GM12878 (cell line): ENCODE results near the gene ACD. TPM values are rescaled to one million over a fixed set of nuclear protein-coding genes. Genes with fewer than 3 reads are reported as not detected.
A peak's percentile ranks its signal among the peaks of the same experiment; 100 is the strongest.

ENCODE experiments used
- ATAC-seq: fragments of 200-7000 bp; cut with Tn5 transposase; 3 replicates; pipeline ENCODE4 v1.9.1; 2020; ENCODE audit warnings: mild to moderate bottlenecking, moderate library complexity
- BruUV-seq: library from RNA; stranded (reverse); fragments of 400-500 nt; replicated peaks from 2 replicates; lab custom pipeline; 2021; lab: Mats Ljungman, UMichigan
- CTCF ChIA-PET: fragments of 300-600 bp; sonication (Branson Sonifier 250); formaldehyde crosslinking; extraction: SDS; loops from one replicate; lab custom pipeline; 2021; ENCODE audit warnings: inconsistent platforms; lab: Yijun Ruan, JAX
- POLR2A ChIA-PET: fragments of 350-600 bp; formaldehyde crosslinking; extraction: SDS; loops from one replicate; lab custom pipeline; 2021; ENCODE audit warnings: inconsistent platforms; lab: Charles Lee
- RAD21 ChIA-PET: fragments of 300-600 bp; sonication (Branson Sonifier 250); formaldehyde crosslinking; loops from one replicate; lab custom pipeline; 2023; ENCODE audit warnings: antibody characterized with exemption; ENCODE audit not compliant: unreplicated experiment; lab: Charles Lee
- SMC1A ChIA-PET: fragments of 300-600 bp; sonication (Branson Sonifier 250); formaldehyde crosslinking; loops from one replicate; lab custom pipeline; 2023; ENCODE audit not compliant: unreplicated experiment, uncharacterized antibody; lab: Charles Lee
- DNase-seq: peaks from one replicate; pipeline ENCODE4 v3.0.0-alpha.2; 2011; ENCODE audit warnings: low read depth, low spot score
- FAIRE-seq: peaks from 3 replicates; lab custom pipeline; 2011; peaks lifted over from hg19 to GRCh38; lab: Jason Lieb, UNC
- H2AFZ ChIP-seq: 2 replicates; pipeline ENCODE4 v1.6.0; 2011; ENCODE audit warnings: low read depth, low read length, control low read depth; ENCODE audit not compliant: control insufficient read depth
- H3K27ac ChIP-seq: 2 replicates; pipeline ENCODE4 v1.5.1; 2011; ENCODE audit warnings: control low read depth; ENCODE audit not compliant: control insufficient read depth, insufficient read depth
- H3K27me3 ChIP-seq, 2 experiments: replicated peaks in 1 of 2; 2 replicates each; pipeline versions ENCODE4 v1.6.0 to v1.6.1; 2011; ENCODE audit warnings: low read length in 1 of 2; ENCODE audit not compliant: control insufficient read depth in 2 of 2, insufficient read depth in 2 of 2
- H3K36me3 ChIP-seq, 2 experiments: 2 replicates each; pipeline ENCODE4 v1.5.1; 2011; ENCODE audit warnings: low read length in 1 of 2; ENCODE audit not compliant: control insufficient read depth in 2 of 2, insufficient read depth in 2 of 2
- H3K4me1 ChIP-seq: 2 replicates; pipeline ENCODE4 v1.6.1; 2011; ENCODE audit warnings: mild to moderate bottlenecking, low read length, moderate library complexity, mixed read lengths; ENCODE audit not compliant: control insufficient read depth, insufficient read depth
- H3K4me2 ChIP-seq: 2 replicates; pipeline ENCODE4 v1.6.0; 2011; ENCODE audit warnings: control low read depth; ENCODE audit not compliant: control insufficient read depth, insufficient read depth
- H3K4me3 ChIP-seq: fragments of 200-600 bp; sonication (generic); 2 replicates; pipeline ENCODE4 v1.5.1; 2016
- H3K79me2 ChIP-seq: 2 replicates; pipeline ENCODE4 v1.6.0; 2011; ENCODE audit warnings: low read length; ENCODE audit not compliant: control insufficient read depth, insufficient read depth
- H3K9ac ChIP-seq: 2 replicates; pipeline ENCODE4 v1.8.0; 2011; ENCODE audit warnings: low read length, control low read depth, mixed read lengths; ENCODE audit not compliant: control insufficient read depth, insufficient read depth
- H3K9me3 ChIP-seq: replicated peaks from 3 replicates; pipeline ENCODE4 v1.5.1; 2011; ENCODE audit warnings: mild to moderate bottlenecking, low read length; ENCODE audit not compliant: control insufficient read depth, insufficient read depth
- H4K20me1 ChIP-seq: 2 replicates; pipeline ENCODE4 v1.6.0; 2011; ENCODE audit not compliant: control insufficient read depth, insufficient read depth
- ASH2L ChIP-seq: fragments of 300-600, 200-600 bp; sonication (generic); IDR thresholded peaks from 2 replicates; pipeline ENCODE4 v1.6.1; 2017; ENCODE audit warnings: low read depth, mild to moderate bottlenecking, borderline replicate concordance
- BHLHE40 ChIP-seq, 2 experiments: fragments of 450-650 bp in 1 of 2; IDR thresholded peaks; 2 replicates each; pipeline ENCODE4 v1.6.1; 2011 to 2017; ENCODE audit warnings: low read depth in 2 of 2, borderline replicate concordance in 1 of 2, improper control_type of control experiment in 1 of 2, low read length in 1 of 2, mild to moderate bottlenecking in 1 of 2
- BMI1 ChIP-seq: fragments of 450-650 bp; IDR thresholded peaks from 2 replicates; pipeline ENCODE4 v1.6.1; 2016; ENCODE audit warnings: mild to moderate bottlenecking, moderate library complexity, borderline replicate concordance
- ESRRA ChIP-seq: IDR thresholded peaks from 2 replicates; pipeline ENCODE4 v1.6.1; 2012; ENCODE audit warnings: mild to moderate bottlenecking, low read length, improper control_type of control experiment
- ETV6 ChIP-seq, 2 experiments: fragments of 450-650 bp in 1 of 2; IDR thresholded peaks in 1 of 2; conservative IDR thresholded peaks in 1 of 2; 2 replicates each; pipeline ENCODE4 v1.6.1; 2014; ENCODE audit warnings: antibody characterized with exemption in 1 of 2, borderline replicate concordance in 1 of 2, low read depth in 1 of 2, mild to moderate bottlenecking in 1 of 2, moderate library complexity in 1 of 2
- FOXK2 ChIP-seq: fragments of 450-650 bp; IDR thresholded peaks from 2 replicates; pipeline ENCODE4 v1.6.1; 2017; ENCODE audit warnings: mild to moderate bottlenecking, moderate library complexity
- SIN3A ChIP-seq: IDR thresholded peaks from 2 replicates; pipeline ENCODE4 v1.6.1; 2012; ENCODE audit warnings: low read depth, low read length, improper control_type of control experiment
- SREBF2 ChIP-seq: IDR thresholded peaks from 2 replicates; pipeline ENCODE4 v1.6.1; 2012; ENCODE audit warnings: mild to moderate bottlenecking, low read length
- TCF12 ChIP-seq: IDR thresholded peaks from 2 replicates; pipeline ENCODE4 v1.6.1; 2011; ENCODE audit warnings: low read depth, mild to moderate bottlenecking, low read length
- YY1 ChIP-seq: IDR thresholded peaks from 2 replicates; pipeline ENCODE4 v1.6.1; 2011; ENCODE audit warnings: low read depth, mild to moderate bottlenecking, low read length
- ZNF384 ChIP-seq: IDR thresholded peaks from 2 replicates; pipeline ENCODE4 v1.6.1; 2012; ENCODE audit warnings: low read depth, mild to moderate bottlenecking, low read length, improper control_type of control experiment, borderline replicate concordance
- ZSCAN29 ChIP-seq: fragments of 450-650 bp; IDR thresholded peaks from 2 replicates; pipeline ENCODE4 v1.6.1; 2017; ENCODE audit warnings: mild to moderate bottlenecking, moderate library complexity
- WGBS: methylation state at CpG from one replicate; pipeline ENCODE4 v1.1.6; 2016; ENCODE audit warnings: low lambda C conversion rate; ENCODE audit not compliant: insufficient replicate concordance, insufficient coverage; ENCODE audit errors: missing lambda C conversion rate; 5-methylcytosine and 5-hydroxymethylcytosine counted together
- in situ Hi-C: fragments of 300-500 bp; cut with MboI; formaldehyde crosslinking; loops from 9 replicates; pipeline ENCODE4 v1.14.3; 2018; ENCODE audit warnings: mixed read lengths
- intact Hi-C: fragments of 100-400 bp; cut with micrococcal nuclease; formaldehyde crosslinking; loops from one replicate; pipeline ENCODE4 v1.14.2; 2022; ENCODE audit not compliant: unreplicated experiment
- polyA plus RNA-seq, 11 experiments: library from polyadenylated mRNA; depleted of rRNA in 4 of 11; unstranded in 6 of 11; stranded (reverse) in 5 of 11; fragments of >200 nt; fragmentation: Nextera tagmentation in 4 of 11; fragmentation: Illumina TruSeq in 1 of 11; extraction: Ambion mirVana in 4 of 11; extraction: Trizol in 1 of 11; gene quantifications; 1 replicate in 1 of 11; 2 replicates in 10 of 11; pipeline versions ENCODE4 v1.2.1 to v1.2.3, GENCODE V29; 2011 to 2016; ENCODE audit warnings: inconsistent platforms in 2 of 11, missing spikeins in 2 of 11, low read depth in 1 of 11
- total RNA-seq, 4 experiments: library from RNA; depleted of rRNA in 3 of 4; stranded (reverse); fragments of >200 nt in 3 of 4; fragmentation: Illumina TruSeq in 1 of 4; extraction: Trizol in 1 of 4; gene quantifications; 2 replicates each; pipeline versions ENCODE4 v1.2.1 to v1.2.3, GENCODE V29; 2013 to 2021
- TF ChIP-seq, protein P1 (sequence below): IDR thresholded peaks from 2 replicates; pipeline ENCODE4 v1.6.1; 2012; ENCODE audit warnings: low read depth, low read length, improper control_type of control experiment

Gene ACD
- total and polyA plus RNA-seq, 10 of the 15 experiments (the other 5 are each of a cell fraction or from before 2014, with no cell fraction given) = 2.9 to 46.7 (median 23.9) TPM

DNA sequence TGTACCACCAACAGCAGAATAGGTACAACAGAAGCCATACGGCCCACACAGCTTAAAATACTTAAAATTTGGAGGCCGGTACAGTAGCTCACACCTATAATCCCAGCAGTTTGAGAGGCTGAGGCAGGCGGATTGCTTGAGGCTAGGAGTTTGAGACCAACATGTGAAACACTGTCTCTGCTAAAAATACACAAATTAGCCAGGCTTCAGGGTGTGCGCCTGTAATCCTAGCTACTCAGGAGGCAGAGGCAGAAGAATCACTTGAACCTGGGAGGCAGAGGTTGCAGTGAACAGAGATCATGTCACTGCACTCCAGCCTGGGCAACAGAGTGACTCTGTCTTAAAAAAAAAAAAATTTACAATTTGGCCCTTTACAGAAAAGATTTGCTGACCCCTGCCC lies 42.1 kb upstream of the ACD start:
- H3K4me2 ChIP-seq = no peak overlapping the region
- 81% methylated on average over 4 of the region's 4 CpGs for WGBS

DNA sequence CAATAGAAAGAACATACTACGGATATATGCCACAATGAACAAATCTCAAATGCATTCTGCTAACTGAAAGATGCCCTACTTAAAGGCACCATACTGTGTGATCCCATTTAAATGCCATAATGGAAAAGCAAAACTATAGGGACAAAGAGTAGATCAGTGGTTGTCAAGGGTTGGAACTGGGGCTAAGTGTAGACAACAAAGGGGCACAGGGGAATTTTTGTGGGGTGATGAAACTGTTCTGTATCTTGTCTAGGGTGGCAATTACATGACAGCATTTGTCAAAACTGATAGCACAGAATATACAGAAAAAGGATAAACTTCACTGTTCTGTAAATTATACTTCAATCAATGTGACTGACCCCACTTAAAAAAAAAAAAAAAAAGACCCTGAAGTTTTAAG lies 41.4 kb upstream of the ACD start:
- Histone ChIP-seq H3K4me3 (no peak overlapping the region), H3K27ac (no peak overlapping the region), H3K9me3 (no peaks in the 10 kb centered on the region; the same call in 2 of the 3 replicates), H2AFZ (no peak overlapping the region), H3K79me2 (no peaks in the 10 kb centered on the region), H3K9ac (no peak overlapping the region), H3K36me3 (peaks cover 0 to 3% of the 10 kb centered on the region in 2 experiments; a peak in 3 of 4 replicates), H3K4me2 (no peak overlapping the region), H3K27me3 (no peaks in the 10 kb centered on the region), H4K20me1 (no peaks in the 10 kb centered on the region), H3K4me1 (no peaks in the 10 kb centered on the region)
- POLR2A ChIA-PET = no interaction called here
- CTCF ChIA-PET = no interaction called here
- intact Hi-C loops (no loop called here), in situ Hi-C loops (no loop called here)
- SMC1A ChIA-PET = interaction anchor here (1.1 to 1.3 kb wide), 2 partner anchors 18 to 52 kb away, joined by 3 read pairs; no protein-coding TSS in a partner anchor
- no peak for TF ChIP-seq ESRRA
- no peak for TF ChIP-seq TCF12
- no peak for TF ChIP-seq YY1
- TF ChIP-seq ZSCAN29 = no peak
- BruUV-seq = no TSS peak
- DNase-seq = no peak
- RAD21 ChIA-PET = no interaction called here
- FAIRE-seq = peak; percentile 38
- no peak for ATAC-seq
- 93% methylated on average over 1 of the region's 1 CpG for WGBS

More for the DNA sequence above, 42.1 kb upstream of the ACD start:
- no peaks in the 10 kb centered on the region for H3K79me2 ChIP-seq
- BruUV-seq = no TSS peak
- peaks cover 0 to 3% of the 10 kb centered on the region in 2 experiments; a peak in 3 of 4 replicates for H3K36me3 ChIP-seq
- RAD21 ChIA-PET = no interaction called here
- TF ChIP-seq ZNF384 (no peak), ETV6 (conservative IDR thresholded peaks at IDR 0.05 in 1 of 2, IDR thresholded peaks at IDR 0.05 in 1 of 2; ENCODE audit: borderline replicate concordance in 1 of 2, low read depth in 1 of 2) (no peak), FOXK2 (no peak), SIN3A (no peak), BMI1 (no peak), ASH2L (no peak), SREBF2 (no peak), YY1 (no peak), BHLHE40 (IDR thresholded peaks at IDR 0.05; ENCODE audit: borderline replicate concordance in 1 of 2, low read depth in 2 of 2, low read length in 1 of 2) (no peak)
- TF ChIP-seq, protein P1, sequence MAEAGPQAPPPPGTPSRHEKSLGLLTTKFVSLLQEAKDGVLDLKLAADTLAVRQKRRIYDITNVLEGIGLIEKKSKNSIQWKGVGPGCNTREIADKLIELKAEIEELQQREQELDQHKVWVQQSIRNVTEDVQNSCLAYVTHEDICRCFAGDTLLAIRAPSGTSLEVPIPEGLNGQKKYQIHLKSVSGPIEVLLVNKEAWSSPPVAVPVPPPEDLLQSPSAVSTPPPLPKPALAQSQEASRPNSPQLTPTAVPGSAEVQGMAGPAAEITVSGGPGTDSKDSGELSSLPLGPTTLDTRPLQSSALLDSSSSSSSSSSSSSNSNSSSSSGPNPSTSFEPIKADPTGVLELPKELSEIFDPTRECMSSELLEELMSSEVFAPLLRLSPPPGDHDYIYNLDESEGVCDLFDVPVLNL = no peak
- SMC1A ChIA-PET = interaction anchor here (1.1 to 1.3 kb wide), 2 partner anchors 18 to 51 kb away, joined by 3 read pairs; no protein-coding TSS in a partner anchor
- FAIRE-seq (no peak), DNase-seq (no peak), ATAC-seq (no peak)
- H3K4me3 ChIP-seq = no peak overlapping the region
- no peak overlapping the region for H3K9ac ChIP-seq
- intact Hi-C loops (no loop called here), in situ Hi-C loops (no loop called here)
- no peak overlapping the region for H2AFZ ChIP-seq
- no peaks in the 10 kb centered on the region for H3K27me3 ChIP-seq
- CTCF ChIA-PET = no interaction called here
- POLR2A ChIA-PET = no interaction called here
- H4K20me1 ChIP-seq = no peaks in the 10 kb centered on the region
- H3K4me1 ChIP-seq = no peaks in the 10 kb centered on the region
- H3K9me3 ChIP-seq = no peaks in the 10 kb centered on the region; the same call in 2 of the 3 replicates
- no peak overlapping the region for H3K27ac ChIP-seq
